RPMI8226 (cell line): Measurements from ENCODE around the gene CNN1.
A peak's percentile ranks its signal among the peaks of the same experiment; 100 is the strongest.
"Not testable (repeated sequence)": the region's sequence is repeated elsewhere in the genome, so short reads cannot be mapped to it uniquely, and the experiment has no call there.

Experiments used
- DNase-seq: peaks from one replicate; pipeline ENCODE4 v3.0.0-alpha.2; 2015

Gene CNN1

DNA sequence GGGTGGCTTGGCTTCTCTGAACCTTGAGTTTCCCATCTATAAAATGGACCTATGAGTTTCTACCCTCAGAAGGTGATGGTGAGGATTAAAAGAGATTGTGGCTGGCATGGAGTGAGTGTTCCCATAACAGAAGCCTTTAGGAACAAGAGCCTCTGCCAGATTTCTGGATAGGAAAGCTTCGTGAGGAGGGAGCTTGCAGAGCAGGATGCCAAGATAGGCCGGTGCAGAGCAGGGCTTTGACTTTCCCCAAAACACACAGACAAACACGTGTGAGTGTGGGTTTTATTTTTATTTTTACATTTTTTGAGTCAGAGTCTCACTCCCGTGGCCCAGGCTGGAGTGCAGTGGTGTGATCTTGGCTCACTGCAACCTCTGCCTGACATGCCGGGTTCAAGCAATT lies 3.7 kb upstream of the CNN1 start:
- no peak for DNase-seq

DNA sequence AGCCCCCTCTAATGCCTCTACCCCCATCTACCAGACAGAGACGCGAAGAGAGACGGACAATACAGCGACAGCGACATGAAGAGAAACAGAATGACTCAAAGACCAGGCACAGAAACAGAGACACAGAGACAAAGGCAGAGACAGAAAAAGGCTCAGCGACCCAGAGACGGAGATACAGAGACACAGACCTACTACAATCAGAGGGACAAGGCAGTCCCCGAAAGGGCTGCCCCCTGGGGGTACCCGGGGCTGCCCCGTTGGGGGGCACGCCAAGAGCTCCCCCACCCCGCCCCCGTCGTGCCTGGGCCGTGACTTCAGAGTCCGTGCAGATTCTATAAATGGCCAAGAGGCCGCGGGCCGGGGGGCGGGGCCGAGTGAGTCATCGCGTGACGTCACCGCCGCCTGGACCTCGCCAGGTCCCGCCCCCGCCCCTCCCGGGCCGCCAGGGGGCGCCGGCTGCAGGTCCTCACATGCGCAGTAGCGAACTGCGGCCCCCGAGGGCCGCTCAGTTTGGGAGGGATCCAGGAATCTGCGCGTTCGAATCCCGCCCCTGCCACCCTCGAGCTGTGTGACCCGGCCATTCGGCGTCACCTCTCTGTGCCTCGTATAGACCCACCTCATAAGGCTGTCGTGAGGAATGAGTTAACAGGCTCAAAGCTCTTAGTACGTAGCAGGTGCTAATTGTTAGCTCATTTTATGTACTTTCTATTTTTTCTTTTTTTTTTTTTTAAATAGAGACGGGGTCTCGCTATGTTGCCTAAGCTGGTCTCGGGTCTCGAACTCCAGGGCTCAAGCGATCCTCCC lies 2.7 kb upstream of the CNN1 start:
- DNase-seq: peak; percentile 93

DNA sequence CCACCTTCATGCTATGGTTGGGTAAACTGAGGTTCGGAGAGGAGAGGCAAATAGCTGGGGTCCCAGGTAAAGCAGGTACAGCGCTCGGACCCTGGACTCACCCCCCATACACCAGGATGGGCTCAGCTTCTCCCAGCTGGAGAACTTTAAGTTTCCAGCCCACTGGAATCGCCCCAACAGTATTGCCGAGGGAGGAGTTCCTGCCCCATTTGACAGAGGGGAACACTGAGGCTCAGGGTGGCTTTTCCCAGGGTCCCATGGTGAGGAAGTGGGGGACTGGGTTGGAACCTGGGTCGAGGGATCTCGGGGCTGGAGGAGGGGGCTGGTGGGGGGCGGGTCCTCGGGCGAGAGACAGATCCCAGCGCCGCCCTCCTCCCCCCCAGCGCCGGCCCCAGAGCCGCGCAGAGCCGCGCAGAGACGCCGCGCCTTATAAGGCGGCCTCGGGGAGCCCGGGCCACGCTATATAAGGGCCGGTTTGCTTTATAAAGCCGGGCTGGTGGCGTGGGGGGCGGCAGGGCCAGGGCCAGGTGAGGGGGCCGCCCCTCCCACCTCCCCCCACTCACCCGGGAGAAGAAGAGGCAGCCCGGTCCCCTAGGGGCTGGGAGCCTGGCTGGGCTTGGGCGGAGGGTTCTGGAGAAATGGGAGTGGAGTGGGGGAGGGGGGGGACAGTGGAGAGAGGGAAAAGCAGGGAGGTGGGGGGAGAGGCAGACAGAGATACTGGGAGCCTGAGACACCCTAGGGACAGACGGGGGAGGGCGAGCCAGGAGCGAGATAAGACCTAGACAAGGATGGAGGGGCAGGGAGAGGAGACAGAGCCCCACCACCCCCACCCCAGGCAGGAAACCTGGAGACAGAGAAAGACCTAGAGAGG lies 1.1 kb downstream of the CNN1 start:
- no peak for DNase-seq

DNA sequence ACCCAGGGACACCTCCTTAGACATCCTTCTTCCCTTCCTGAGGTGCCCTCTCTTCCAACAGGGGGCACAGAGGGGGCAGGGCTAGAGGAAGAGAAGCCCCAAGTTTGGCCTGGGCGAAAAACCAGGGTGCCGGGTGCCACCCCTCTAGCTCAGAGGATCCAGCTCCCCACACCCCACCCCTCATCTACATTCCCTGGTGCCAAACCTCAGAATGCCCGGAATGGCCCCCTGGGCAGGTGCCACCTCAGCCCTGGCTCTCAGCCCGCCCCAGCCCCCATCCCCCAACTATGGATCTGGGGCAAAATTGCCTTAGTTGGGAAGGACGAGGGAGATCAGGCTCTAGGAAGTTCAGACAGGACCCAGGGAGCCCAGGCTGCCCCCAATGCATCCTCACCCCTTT lies 2.0 kb downstream of the CNN1 start:
- no peak for DNase-seq

DNA sequence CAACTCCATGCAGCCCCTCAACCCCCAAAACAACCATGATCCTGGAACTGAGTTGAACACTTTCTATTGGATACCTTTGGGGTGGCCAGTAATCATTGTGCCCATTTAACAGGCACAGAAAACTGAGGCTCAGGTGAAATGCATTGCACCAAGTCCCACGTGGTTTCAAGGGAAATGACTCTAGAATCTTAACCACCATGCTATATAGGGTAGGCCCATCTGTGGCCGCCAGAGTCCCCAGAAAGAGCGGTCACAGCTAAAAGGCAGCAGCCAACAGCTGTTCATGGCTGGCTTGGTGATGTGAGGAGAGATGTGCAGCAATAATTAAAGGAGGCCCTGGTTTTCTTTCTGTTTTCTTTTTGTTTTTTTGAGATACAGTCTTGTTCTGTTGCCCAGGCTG lies 2.6 kb downstream of the CNN1 start:
- peak; percentile 72 for DNase-seq

DNA sequence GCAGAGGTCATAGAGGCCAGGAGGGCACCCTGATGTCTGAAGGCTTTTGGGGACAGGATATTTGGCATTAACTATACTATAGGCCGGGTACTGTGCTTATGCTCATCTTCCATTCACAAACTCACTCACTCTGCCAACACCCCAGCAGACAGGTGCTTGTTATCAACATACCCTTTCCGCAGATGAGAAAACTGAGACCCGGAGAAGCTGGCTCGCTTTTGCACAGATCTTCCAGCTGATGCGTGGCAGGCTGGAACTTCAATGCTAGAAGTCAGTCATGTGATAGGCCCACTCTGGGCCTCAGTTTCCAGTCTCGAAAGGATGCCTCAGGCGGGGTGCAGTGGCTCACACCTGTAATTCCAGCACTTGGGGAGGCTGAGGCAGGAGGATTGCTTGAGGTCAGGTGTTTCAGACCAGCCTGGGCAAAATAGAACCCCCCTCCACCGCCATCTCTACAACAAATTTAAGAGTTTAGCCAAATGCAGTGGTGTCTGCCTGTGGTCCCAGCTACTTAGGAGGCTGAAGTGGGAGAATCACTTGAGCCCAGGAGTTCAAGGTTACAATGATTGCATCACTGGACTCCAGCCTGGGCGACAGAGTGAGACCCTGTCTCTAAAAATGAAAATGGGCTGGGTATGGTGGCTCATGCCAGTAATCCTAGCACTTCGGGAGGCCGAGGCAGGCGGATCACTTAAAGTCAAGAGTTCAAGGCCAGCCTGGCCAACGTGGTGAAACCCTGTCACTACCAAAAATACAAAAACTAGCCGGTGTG lies 9.5 kb downstream of the CNN1 start:
- DNase-seq: no peak

DNA sequence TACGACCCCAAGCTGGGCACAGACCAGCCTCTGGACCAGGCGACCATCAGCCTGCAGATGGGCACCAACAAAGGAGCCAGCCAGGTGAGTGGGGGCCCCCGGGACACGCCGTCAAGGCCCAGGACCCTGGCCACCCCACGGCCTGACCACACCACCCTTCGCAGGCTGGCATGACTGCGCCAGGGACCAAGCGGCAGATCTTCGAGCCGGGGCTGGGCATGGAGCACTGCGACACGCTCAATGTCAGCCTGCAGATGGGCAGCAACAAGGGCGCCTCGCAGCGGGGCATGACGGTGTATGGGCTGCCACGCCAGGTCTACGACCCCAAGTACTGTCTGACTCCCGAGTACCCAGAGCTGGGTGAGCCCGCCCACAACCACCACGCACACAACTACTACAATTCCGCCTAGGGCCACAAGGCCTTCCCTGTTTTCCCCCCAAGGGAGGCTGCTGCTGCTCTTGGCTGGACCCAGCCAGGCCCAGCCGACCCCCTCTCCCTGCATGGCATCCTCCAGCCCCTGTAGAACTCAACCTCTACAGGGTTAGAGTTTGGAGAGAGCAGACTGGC lies 10.8 kb downstream of the CNN1 start:
- DNase-seq: no peak

DNA sequence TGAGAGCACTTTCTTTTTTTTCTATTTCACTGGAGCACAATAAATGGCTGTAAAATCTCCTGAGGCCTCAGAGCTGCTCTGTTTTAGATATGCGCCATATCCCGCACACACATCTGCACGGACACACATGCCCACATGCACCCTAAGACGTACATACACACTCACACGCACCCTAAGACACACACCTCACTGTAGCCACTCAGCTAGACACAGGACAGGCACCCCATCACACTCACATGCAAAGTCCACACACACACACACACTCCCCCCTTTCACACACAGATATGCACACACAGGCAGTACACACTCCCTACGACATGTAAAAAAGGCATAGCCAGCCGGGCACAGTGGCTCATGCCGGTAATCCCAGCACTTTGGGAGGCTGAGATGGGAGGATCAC lies 11.6 kb downstream of the CNN1 start:
- no peak for DNase-seq

DNA sequence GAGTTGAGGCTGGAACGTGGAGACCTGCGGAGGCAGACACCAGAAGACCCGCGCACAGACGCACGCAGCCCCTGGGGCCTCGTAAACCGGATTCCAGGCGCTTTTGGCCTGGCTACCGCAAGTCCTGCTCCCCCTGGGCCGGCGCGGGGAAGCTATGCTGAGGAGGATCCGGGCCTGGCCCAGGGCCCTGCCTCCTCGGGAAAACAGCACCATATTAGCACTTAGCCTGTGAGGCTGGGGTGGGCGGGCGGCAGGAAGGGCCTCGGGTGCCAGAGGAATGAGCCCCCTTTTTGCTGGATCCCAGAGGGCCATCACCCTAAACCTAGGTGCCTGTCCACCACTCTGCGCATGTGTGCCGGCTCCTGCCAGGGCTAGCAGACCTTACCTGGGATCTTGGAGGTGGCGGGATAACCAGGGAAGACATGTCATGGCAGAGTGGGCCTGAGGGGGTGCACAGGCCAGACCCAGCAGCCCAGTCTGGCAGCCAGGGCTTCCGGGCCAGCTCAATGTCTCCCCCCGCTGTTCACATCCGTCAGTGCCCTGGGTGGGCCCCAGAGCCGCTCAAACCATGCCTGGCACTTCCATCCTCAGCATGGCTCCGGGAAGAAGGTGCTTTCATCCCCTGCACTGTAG lies 13.1 kb downstream of the CNN1 start:
- no peak for DNase-seq

DNA sequence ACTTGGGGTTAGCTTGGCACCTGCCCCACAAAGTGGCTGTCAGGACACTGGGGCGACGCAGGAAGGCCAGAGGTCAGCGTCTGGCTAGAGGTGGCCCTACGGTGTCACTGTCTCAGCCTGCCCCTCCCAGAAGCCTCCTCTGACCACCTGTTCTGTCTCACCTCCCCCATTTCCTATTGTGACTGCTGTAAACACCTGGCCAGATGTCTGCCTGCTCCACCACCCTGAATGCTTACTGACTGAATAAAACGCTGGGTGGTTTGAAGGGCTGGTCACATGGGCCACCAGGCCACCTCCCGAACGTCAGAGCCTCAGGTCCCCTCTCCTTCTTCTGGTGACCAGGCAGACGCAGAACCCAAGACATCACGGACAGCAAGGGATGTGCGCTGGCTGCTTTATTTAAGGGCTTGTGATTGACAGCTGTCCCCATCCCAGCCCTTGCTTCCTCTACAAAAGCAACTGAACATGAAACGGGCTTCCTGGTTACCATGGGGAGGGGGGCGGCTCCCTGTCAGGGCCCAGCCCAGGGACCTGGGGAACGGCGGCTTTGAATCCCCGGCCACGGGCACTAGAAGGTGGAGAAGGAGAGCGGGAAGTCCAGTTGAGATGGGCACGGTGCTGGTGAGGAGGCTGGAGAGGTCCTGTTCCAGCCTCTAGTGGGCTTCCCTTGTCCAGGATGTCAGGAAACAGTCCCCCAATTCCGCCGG lies 14.2 kb downstream of the CNN1 start:
- no peak for DNase-seq

DNA sequence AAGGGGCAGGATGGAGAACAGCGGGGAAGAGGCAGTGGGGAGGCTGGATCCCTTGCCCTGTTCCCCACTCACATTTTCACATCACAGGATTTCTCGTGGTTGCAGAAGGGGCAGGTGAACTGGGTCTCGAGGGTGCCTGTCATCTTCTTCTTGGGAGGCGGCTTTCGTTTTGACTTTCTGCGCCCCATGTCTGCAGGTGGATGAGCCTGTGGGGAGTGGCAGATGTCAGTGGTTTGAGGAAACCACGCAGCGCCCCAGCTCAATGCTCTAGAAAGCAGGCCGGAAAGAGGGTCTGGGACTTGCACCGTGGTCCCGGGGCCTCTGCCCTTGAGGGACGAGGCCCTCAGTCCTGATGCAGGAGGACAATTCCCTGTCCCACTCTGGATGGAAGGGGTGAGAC lies 15.5 kb downstream of the CNN1 start:
- no peak for DNase-seq

DNA sequence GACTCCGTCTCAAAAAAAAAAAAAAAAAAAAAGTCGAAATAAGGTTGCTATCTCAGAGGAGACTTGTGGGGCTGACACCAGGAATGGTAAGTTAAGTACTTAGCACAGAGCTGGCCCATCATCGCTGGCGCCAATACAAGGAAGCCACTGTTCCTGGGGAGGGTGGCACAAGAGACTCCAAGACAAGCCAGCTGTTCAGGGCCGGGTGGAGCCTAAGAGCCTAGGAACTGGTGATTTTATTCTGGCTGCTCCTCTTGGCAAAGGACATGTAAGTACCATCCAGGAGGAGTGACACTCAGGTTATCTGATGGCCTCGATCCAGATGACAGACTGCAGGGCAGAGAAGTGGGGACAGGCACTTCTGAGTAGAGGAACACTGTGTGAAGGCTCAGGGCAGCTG lies 16.6 kb downstream of the CNN1 start:
- no peak for DNase-seq

DNA sequence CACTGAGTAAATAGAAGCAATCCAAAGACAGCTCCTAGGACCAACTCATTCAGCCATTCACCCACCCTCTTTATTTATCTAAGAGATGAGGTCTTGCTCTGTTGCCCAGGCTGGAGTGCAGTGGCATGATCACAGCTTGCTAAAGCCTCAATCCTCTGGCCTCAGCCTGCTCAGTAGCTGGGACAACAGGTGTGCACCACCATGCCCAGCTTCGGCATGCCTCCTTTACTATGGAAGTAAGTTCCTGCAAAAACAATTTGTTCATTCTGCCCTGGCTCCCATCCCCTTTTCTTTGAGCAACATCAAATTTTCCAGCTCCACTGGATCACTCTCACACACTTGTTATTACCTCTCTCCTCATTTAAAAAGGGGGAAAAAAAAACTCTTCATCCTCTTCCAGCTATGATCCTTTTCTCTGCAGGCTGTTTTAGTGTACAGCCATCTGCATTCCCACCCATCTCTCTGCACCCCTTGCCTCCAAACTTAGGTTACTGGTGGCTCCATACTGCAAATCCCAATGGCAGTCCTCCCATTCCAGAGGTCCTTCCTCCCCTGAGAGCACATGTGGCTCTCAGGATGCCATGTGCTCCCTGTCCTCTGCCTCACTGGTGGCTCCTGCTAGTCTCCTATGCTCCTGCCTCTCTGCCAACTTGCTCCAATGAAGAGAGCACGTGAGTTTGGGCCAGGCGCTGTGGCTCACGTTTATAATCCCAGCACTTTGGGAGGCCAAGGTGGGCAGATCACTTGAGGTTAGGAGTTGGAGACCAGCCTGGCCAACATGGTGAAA lies 18.2 kb downstream of the CNN1 start:
- DNase-seq: no peak

DNA sequence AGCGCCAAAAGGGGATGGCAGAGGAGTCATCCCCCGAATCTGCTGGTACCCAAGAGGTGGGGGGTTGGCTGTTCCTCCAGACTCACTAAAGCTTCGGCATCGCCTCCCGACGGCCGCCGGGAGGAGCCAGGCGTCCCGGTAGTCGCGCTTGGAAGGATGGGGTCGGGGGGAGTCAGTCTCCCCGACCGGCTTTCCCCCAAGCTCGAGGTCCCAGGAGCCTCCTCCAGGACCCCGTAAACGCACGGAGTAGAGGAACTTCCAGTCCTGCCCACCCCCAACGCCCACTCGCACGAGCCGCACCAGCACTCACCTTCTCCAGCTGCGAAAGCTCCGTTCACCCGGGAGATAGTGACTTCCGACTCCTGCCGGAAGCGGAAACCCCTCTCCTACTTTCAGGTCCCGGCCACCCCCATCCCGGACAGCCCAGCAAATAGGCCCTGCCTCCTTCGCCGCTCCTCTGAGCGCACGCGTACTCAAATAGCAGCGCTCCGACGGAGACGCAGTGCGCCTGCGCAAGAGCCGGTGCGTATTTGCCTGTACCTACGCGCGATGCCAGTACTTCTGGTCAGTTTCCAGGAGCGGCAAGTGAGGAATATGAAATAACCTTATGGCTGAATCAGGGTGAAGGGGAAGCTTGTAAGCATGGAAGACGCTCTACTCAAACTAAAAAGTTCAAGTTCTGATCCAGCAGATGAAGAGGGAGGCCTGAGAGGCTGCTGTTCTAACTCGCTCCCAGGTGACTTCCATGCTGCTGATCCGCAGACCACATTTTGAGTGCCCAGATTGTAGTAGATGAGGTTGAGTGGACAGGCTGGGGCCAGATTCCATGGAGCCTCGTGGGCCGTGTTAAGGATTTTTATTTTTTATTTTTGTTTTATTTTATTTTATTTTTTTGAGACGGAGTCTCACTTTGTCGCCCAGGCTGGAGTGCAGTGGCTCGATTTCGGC lies 20.5 kb downstream of the CNN1 start, which contains the start of gene ELOF1:
Gene ELOF1 (minus strand): TSS at position 350 of the 948 bp plus-strand sequence. CDS start 4,883 bp downstream, outside the sequence.
- peak; percentile 99 for DNase-seq

DNA sequence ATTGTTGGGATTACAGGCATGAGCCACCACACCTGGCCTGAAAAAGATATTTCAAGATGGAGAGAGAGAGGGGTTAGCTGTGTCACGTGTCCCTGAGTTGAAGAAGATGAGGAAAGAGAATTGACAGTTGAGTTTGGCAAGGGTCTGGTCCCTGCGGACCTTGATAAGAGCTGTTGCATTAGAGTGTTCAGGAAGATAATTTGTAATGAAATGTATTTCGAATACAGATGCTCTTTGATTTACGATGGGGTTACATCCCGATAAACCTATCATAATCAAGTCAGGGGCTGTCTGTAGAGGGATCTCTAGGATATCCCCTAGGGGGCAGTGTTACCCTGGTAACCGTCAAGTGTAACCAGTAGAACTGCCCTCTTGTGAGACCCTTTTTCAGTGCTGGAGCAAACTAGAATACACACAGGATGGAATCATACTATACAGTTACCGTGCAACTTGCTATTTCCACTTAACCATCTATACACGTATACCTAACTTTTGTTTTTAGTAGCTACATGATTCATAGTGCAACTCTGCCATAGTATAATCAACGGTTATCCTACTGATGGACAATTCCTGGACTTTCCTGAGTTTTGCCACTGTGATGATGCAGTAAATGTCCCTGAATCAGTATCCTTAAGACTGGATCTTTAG lies 21.9 kb downstream of the CNN1 start:
- DNase-seq: peak; percentile 80

DNA sequence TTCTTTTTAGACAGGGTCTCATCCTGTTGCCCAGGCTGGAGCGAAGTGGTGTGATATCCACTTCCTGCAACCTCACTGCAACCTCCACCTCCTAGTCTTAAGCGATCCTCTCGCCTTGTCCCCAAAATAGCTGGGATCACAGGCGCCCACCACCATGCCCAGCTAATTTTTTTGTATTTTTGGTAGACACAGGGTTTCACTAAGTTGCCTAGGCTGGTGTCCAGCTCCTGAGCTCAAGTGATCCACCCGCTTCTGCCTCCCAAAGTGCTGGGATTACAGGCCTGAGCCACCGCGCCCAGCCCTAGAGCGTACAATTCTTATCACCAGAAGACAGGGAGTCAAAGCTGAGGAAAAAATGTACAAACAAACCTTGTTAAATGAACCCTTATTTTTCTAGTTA lies 24.9 kb downstream of the CNN1 start:
- DNase-seq: no peak

DNA sequence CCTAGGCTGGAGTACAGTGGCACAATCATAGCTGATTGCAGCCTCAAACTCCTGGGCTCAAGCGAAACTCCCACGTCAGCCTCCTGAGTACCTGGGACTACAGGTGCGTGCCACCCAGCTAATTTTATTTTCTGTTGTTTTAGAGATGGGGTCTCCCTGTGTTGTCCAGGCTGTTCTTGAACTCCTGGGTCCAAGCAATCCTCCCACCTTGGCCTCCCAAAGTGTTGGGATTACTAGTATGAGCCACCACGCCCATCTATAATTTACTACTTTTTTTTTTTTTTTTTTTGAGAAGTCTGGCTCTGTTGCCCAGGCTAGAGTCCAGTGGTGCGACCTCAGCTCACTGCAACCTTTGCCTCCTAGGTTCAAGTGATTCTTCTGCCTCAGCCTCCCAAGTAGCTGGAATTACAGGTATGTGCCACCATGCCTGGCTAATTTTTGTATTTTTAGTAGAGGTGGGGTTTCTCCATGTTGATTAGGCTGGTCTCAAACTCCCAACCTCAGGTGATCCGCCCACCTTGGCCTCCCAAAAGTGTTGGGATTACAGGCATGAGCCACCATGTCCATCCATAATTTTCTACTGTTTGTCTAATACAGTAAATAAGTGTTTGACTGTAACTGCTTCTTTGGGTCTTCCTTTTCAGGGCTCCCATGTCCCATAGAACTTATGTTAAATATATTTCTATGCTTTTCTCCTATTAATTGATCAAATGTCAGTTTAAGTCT lies 25.6 kb downstream of the CNN1 start:
- DNase-seq: not testable (repeated sequence)

DNA sequence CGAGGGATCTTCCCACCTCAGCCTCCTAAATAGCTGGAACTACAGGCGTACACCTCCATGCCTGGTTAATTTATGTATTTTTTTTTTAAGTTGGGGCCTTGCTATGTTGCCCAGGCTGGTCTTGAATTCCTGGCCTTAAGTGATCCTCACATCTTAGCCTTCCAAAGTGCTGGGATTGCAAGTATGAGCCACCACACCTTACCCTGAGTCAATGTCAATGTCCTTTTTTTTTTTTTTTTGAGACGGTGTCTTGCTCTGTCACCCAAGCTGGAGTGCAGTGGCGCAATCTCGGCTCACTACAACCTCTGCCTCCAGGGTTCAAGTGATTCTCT lies 27.0 kb downstream of the CNN1 start:
- not testable (repeated sequence) for DNase-seq

DNA sequence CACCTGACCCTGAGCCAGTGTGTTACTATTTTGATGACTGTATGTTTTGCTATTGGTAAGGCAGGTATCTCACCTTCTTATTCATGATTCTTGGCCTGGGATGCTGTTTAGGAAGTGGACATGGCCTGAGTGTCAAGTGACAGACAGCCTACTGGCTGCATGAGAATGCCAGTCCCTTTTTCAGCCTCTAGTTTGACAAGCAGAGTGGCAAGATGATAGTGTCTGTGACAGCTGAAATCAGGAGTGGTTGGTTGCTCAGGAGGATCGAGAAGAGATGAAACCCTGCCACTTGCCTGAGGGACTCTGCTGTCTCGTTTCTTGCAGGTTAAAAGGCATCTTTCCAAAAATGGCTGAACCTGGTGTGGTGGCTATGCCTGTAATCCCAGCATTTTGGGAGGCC lies 27.5 kb downstream of the CNN1 start:
- DNase-seq: no peak
